Measurements from ENCODE around the gene SULT2B1. TPM values are rescaled to one million over a fixed set of nuclear protein-coding genes. Genes with fewer than 3 reads are reported as not detected.

The SULT2B1 gene
- total and polyA plus RNA-seq, 2 of the 4 experiments (the other 2 are of a cell fraction), result 0.09 TPM; not detected in 1

GRCh38 chr19:48530770-48531169, 21.2 kb upstream of the SULT2B1 start:
- no peaks in the 10 kb centered on the region for H3K36me3 ChIP-seq (ENCODE audit: control insufficient read depth, insufficient read depth, low read length)
- dilution Hi-C loops (cut with HindIII; ENCODE audit: low sequenced_read_pairs, unreplicated experiment), result no loop called here
- H4K8ac ChIP-seq (ENCODE audit: low read depth in 2 of 2, low read length in 2 of 2), result no peak overlapping the region
- no peaks in the 10 kb centered on the region for H4K20me1 ChIP-seq (ENCODE audit: insufficient read depth, low read length)
- intact Hi-C loops (cut with micrococcal nuclease), result no loop called here
- no peak overlapping the region for H3K14ac ChIP-seq (replicated peaks; ENCODE audit: low read depth, low read length)
- no peaks in the 10 kb centered on the region for H3K9me1 ChIP-seq (ENCODE audit: insufficient read depth, low read length)
- TF ChIP-seq RFX5 (IDR thresholded peaks at IDR 0.05; ENCODE audit: low read depth, low read length) (no peak), CTCF (conservative IDR thresholded peaks at IDR 0.05; ENCODE audit: low read depth, low read length) (no peak), ELK1 (IDR thresholded peaks at IDR 0.05; ENCODE audit: borderline replicate concordance, low read depth, low read length) (no peak), MXI1 (IDR thresholded peaks at IDR 0.05; ENCODE audit: borderline replicate concordance, low read depth, low read length) (no peak), RCOR1 (IDR thresholded peaks at IDR 0.05; ENCODE audit: insufficient replicate concordance, low read length) (no peak)
- peaks cover 10% of the 10 kb centered on the region for H3K9me3 ChIP-seq (ENCODE audit: control insufficient read depth, insufficient read depth, low read length)
- WGBS, 2 experiments (ENCODE audit: extremely low coverage in 2 of 2, insufficient read length in 1 of 2), result no CpG with 5 or more reads among the region's 6 CpGs
- H3K23ac ChIP-seq (ENCODE audit: low read depth, low read length), result no peak overlapping the region
- POLR2A ChIA-PET (ENCODE audit: unreplicated experiment), result no interaction called here
- H2AK5ac ChIP-seq (ENCODE audit: low read depth, low read length), result no peak overlapping the region
- no peak overlapping the region for H2AK9ac ChIP-seq (replicated peaks; ENCODE audit: low read depth, low read length, poor library complexity)
- H2BK5ac ChIP-seq (ENCODE audit: low read depth, low read length, poor library complexity, severe bottlenecking), result no peak overlapping the region
- in situ Hi-C loops (cut with MboI; ENCODE audit: low sequenced_read_pairs), result no loop called here
- ATAC-seq (ENCODE audit: low read depth), result no peak
- H3K4me3 ChIP-seq (ENCODE audit: insufficient read depth, low read depth, low read length), result no peak overlapping the region
- H3K27ac ChIP-seq (ENCODE audit: insufficient read depth, low read length), result no peak overlapping the region
- no peak overlapping the region for H4K5ac ChIP-seq (ENCODE audit: low read depth, low read length)
- no peak overlapping the region for H3K18ac ChIP-seq (ENCODE audit: low read depth, low read length)
- no peak overlapping the region for H3K4ac ChIP-seq (ENCODE audit: low read depth, low read length)
- H2BK20ac ChIP-seq (ENCODE audit: low read depth, low read length), result no peak overlapping the region
- no peaks in the 10 kb centered on the region for H3K79me1 ChIP-seq (ENCODE audit: low read depth in 1 of 2, low read length in 2 of 2)
- no peak overlapping the region; the same call in 1 of the 2 replicates for H3K56ac ChIP-seq (ENCODE audit: extremely low read depth, insufficient read depth, low read length)
- H3K4me1 ChIP-seq (ENCODE audit: control insufficient read depth, insufficient read depth, low read length), result no peaks in the 10 kb centered on the region
- no TSS peak for BruUV-seq (replicated peaks)
- peaks cover 4% of the 10 kb centered on the region for H3K27me3 ChIP-seq (ENCODE audit: control insufficient read depth, insufficient read depth, low read length)
- CTCF ChIA-PET, result interaction anchor here (0.7 kb wide), 1 partner anchor 662 kb away, joined by 3 read pairs; no protein-coding TSS in a partner anchor
- no peak overlapping the region for H2BK120ac ChIP-seq (ENCODE audit: low read depth, low read length)
- DNase-seq, result no peak
- no peak overlapping the region for H3K4me2 ChIP-seq (ENCODE audit: low read depth, low read length)
- no peak overlapping the region for H3K9ac ChIP-seq (ENCODE audit: low read depth, low read length)
- H4K91ac ChIP-seq (ENCODE audit: insufficient read depth, low read depth, low read length), result no peak overlapping the region
- H2AFZ ChIP-seq (replicated peaks; ENCODE audit: low read length, poor library complexity), result no peak overlapping the region
- H2BK15ac ChIP-seq (ENCODE audit: low read depth, low read length), result no peak overlapping the region
